OCI-LY1 (cell line): ENCODE results near the gene FMN1.

Experiments
- H2AFZ ChIP-seq: fragments of 200-600 bp; sonication (generic), shearing (Covaris generic); 2 replicates; pipeline ENCODE4 v1.6.0; 2014; ENCODE audit warnings: antibody characterized with exemption, mild to moderate bottlenecking, low read length
- H3F3A ChIP-seq: fragments of 200-600 bp; sonication (generic), shearing (Covaris generic); 2 replicates; pipeline ENCODE4 v1.6.0; 2014; ENCODE audit warnings: mild to moderate bottlenecking, antibody characterized with exemption, low read length, moderate library complexity; ENCODE audit not compliant: insufficient read depth
- H3K27ac ChIP-seq: fragments of 200-600 bp; sonication (generic); 2 replicates; pipeline ENCODE4 v1.5.1; 2014; ENCODE audit warnings: low read length, mixed run types, mild to moderate bottlenecking, low read depth; ENCODE audit not compliant: poor library complexity, severe bottlenecking
- H3K27me3 ChIP-seq: fragments of 200-600 bp; sonication (generic); 2 replicates; pipeline ENCODE4 v1.6.0; 2014; ENCODE audit warnings: antibody characterized with exemption, mild to moderate bottlenecking, low read length, moderate library complexity; ENCODE audit not compliant: insufficient read depth
- H3K36me3 ChIP-seq: fragments of 200-600 bp; sonication (generic); 2 replicates; pipeline ENCODE4 v1.6.1; 2014; ENCODE audit warnings: mild to moderate bottlenecking, antibody characterized with exemption, low read length, moderate library complexity, mixed read lengths; ENCODE audit not compliant: insufficient read depth
- H3K4me1 ChIP-seq: fragments of 200-600 bp; sonication (generic); 2 replicates; pipeline ENCODE4 v1.5.1; 2014; ENCODE audit warnings: mild to moderate bottlenecking, low read length, moderate library complexity; ENCODE audit not compliant: insufficient read depth, severe bottlenecking
- H3K4me2 ChIP-seq: fragments of 200-600 bp; sonication (generic), shearing (Covaris generic); 2 replicates; pipeline ENCODE4 v1.6.1; 2014; ENCODE audit warnings: low read length
- H3K4me3 ChIP-seq: fragments of 200-600 bp; sonication (generic); 2 replicates; pipeline ENCODE4 v1.5.1; 2014; ENCODE audit warnings: low read length, low read depth, mild to moderate bottlenecking, mixed read lengths; ENCODE audit not compliant: poor library complexity, severe bottlenecking
- H3K79me2 ChIP-seq: fragments of 200-600 bp; shearing (Covaris generic); 2 replicates; pipeline ENCODE4 v1.6.1; 2016; ENCODE audit warnings: mixed run types, low read length, mixed read lengths; ENCODE audit not compliant: insufficient read depth
- H3K9ac ChIP-seq: fragments of 200-600 bp; sonication (generic), shearing (Covaris generic); 2 replicates; pipeline ENCODE4 v1.6.1; 2014; ENCODE audit warnings: mild to moderate bottlenecking, low read length, mixed read lengths
- H3K9me2 ChIP-seq: fragments of 200-600 bp; sonication (generic), shearing (Covaris generic); 2 replicates; pipeline ENCODE4 v1.6.1; 2014; ENCODE audit warnings: low read depth, mild to moderate bottlenecking, low read length, mixed read lengths
- H3K9me3 ChIP-seq: fragments of 200-600 bp; shearing (Covaris generic); 2 replicates; pipeline ENCODE4 v1.6.1; 2014; ENCODE audit warnings: low read length, mixed read lengths
- H4K20me1 ChIP-seq: fragments of 200-600 bp; sonication (generic), shearing (Covaris generic); 2 replicates; pipeline ENCODE4 v1.6.0; 2016; ENCODE audit warnings: mild to moderate bottlenecking, low read length; ENCODE audit not compliant: insufficient read depth
- EZH2 ChIP-seq: fragments of 200-600 bp; sonication (generic), shearing (Covaris generic); IDR thresholded peaks from 2 replicates; pipeline ENCODE4 v1.8.0; 2017; ENCODE audit warnings: borderline replicate concordance, mixed run types, mild to moderate bottlenecking, antibody characterized with exemption, low read length, moderate library complexity, mixed read lengths
- TF ChIP-seq, protein P1 (sequence below): fragments of 200-600 bp; sonication (generic), shearing (Covaris generic); IDR thresholded peaks from 2 replicates; pipeline ENCODE4 v1.5.1; 2017; ENCODE audit warnings: mild to moderate bottlenecking, antibody characterized with exemption, low read length, moderate library complexity, mixed read lengths

FMN1 gene

DNA sequence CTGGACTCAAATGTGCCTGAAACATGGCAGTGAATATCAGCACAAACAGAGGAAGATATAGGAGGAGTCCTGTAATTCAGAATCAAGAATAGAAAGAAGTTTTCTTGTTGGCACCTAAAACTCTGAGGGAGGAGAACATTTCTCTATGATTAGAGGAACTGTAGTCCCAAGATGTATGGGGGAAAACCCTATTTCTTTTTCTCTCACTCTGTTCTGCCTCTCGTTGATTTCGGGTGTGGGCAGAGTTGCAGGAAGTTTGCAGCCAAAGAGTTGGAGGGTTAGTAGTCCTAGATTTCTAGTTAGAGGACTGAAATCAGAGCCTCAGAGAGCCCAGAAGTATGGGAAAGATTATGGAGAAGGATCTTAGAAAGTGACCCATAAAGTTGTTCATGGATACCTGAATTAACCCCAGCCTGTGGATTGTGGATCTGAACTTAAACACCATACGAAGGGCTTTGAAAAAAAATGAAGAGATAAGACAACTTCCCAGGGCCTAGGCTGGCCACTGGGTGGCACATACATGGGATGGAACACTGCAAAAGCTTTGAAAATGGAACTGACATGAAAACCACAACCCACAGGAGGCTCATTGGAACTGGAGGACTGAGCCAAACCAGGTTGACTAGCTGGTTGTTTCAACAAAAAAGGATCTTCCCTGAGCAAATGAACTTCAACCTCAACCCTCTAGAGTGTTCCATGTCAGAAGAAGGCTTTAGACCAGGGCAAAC lies 34.6 kb downstream of the FMN1 start:
- no peak overlapping the region for H3K4me2 ChIP-seq
- no peaks in the 10 kb centered on the region for H3K27me3 ChIP-seq
- no peaks in the 10 kb centered on the region for H3K4me1 ChIP-seq
- H3F3A ChIP-seq, result no peaks in the 10 kb centered on the region
- no peak overlapping the region for H3K27ac ChIP-seq
- TF ChIP-seq EZH2, result no peak
- TF ChIP-seq, protein P1, sequence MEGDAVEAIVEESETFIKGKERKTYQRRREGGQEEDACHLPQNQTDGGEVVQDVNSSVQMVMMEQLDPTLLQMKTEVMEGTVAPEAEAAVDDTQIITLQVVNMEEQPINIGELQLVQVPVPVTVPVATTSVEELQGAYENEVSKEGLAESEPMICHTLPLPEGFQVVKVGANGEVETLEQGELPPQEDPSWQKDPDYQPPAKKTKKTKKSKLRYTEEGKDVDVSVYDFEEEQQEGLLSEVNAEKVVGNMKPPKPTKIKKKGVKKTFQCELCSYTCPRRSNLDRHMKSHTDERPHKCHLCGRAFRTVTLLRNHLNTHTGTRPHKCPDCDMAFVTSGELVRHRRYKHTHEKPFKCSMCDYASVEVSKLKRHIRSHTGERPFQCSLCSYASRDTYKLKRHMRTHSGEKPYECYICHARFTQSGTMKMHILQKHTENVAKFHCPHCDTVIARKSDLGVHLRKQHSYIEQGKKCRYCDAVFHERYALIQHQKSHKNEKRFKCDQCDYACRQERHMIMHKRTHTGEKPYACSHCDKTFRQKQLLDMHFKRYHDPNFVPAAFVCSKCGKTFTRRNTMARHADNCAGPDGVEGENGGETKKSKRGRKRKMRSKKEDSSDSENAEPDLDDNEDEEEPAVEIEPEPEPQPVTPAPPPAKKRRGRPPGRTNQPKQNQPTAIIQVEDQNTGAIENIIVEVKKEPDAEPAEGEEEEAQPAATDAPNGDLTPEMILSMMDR, result no peak
- H3K9me3 ChIP-seq, result no peaks in the 10 kb centered on the region
- no peaks in the 10 kb centered on the region for H3K36me3 ChIP-seq
- no peaks in the 10 kb centered on the region for H3K9me2 ChIP-seq
- no peaks in the 10 kb centered on the region for H3K79me2 ChIP-seq
- no peaks in the 10 kb centered on the region for H4K20me1 ChIP-seq
- no peak overlapping the region for H3K9ac ChIP-seq
- no peak overlapping the region for H3K4me3 ChIP-seq
- no peak overlapping the region for H2AFZ ChIP-seq

DNA sequence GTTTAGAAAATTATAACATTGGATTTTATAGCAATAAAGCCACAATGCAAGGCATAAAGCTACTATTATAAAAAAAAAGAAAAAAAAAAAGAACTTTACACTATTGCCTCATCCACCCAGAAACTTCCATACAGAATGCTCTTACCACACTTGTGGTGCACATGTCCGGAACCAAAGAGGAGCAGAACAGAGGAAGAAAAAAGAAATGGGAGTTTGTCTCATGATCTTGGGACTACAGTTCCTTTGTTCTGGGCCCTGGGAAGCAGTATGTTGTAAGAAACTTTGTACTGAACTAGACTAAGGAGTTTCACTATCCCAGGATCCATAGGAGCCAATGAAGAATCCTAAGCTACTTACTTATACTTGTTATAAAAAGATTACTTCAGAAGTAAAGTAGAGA lies 36.1 kb downstream of the FMN1 start:
- Histone ChIP-seq H3K4me3 (no peak overlapping the region), H4K20me1 (no peaks in the 10 kb centered on the region), H3K27me3 (no peaks in the 10 kb centered on the region), H3K36me3 (no peaks in the 10 kb centered on the region), H2AFZ (no peak overlapping the region), H3K4me2 (no peak overlapping the region), H3F3A (no peaks in the 10 kb centered on the region), H3K79me2 (no peaks in the 10 kb centered on the region), H3K4me1 (no peaks in the 10 kb centered on the region), H3K9me3 (no peaks in the 10 kb centered on the region), H3K9me2 (no peaks in the 10 kb centered on the region), H3K9ac (no peak overlapping the region), H3K27ac (no peak overlapping the region)
- TF ChIP-seq, protein P1, result no peak
- no peak for TF ChIP-seq EZH2

GRCh38 chr15:33157371-33158037 lies 37.0 kb downstream of the FMN1 start:
- H3K4me3 ChIP-seq, result no peak overlapping the region
- TF ChIP-seq EZH2, result no peak
- TF ChIP-seq, protein P1, result no peak
- no peak overlapping the region for H3K9ac ChIP-seq
- no peak overlapping the region for H2AFZ ChIP-seq
- H3K36me3 ChIP-seq, result no peaks in the 10 kb centered on the region
- no peak overlapping the region for H3K27ac ChIP-seq
- no peaks in the 10 kb centered on the region for H3K27me3 ChIP-seq
- no peaks in the 10 kb centered on the region for H3K79me2 ChIP-seq
- no peaks in the 10 kb centered on the region for H3F3A ChIP-seq
- H3K4me2 ChIP-seq, result no peak overlapping the region
- no peaks in the 10 kb centered on the region for H3K9me2 ChIP-seq
- no peaks in the 10 kb centered on the region for H3K9me3 ChIP-seq
- no peaks in the 10 kb centered on the region for H4K20me1 ChIP-seq
- H3K4me1 ChIP-seq, result no peaks in the 10 kb centered on the region
